K562 (cell line): Measurements from ENCODE around the gene RASGRP2. TPM values are rescaled to one million over a fixed set of nuclear protein-coding genes. Genes with fewer than 3 reads are reported as not detected.

Experiments
- DACH1 ChIP-seq: fragments of 450-650 bp; IDR thresholded peaks from 2 replicates; pipeline ENCODE4 v1.6.1; 2018; ENCODE audit not compliant: partially characterized antibody
- GMEB1 ChIP-seq: fragments of 250-450 bp; sonication (Bioruptor Pico); IDR thresholded peaks from 2 replicates; pipeline ENCODE4 v1.4.0; 2020; ENCODE audit warnings: mild to moderate bottlenecking
- ID3 ChIP-seq, 2 experiments: fragments of 250-450 bp in 1 of 2; fragments of 450-650 bp in 1 of 2; sonication (Bioruptor Pico) in 1 of 2; IDR thresholded peaks; 2 replicates each; pipeline versions ENCODE4 v1.6.1 to v1.8.0; 2016 to 2021; ENCODE audit warnings: mild to moderate bottlenecking in 2 of 2, moderate library complexity in 2 of 2, missing compliant biosample characterization in 1 of 2, missing genetic modification characterization in 1 of 2
- KLF10 ChIP-seq: fragments of 250-450 bp; sonication (Bioruptor Pico); IDR thresholded peaks from 2 replicates; pipeline ENCODE4 v1.6.1; 2021; ENCODE audit warnings: matching md5 sums
- POLR3A ChIP-seq: IDR thresholded peaks from 2 replicates; pipeline ENCODE4 v1.6.1; 2011; ENCODE audit warnings: borderline replicate concordance, mild to moderate bottlenecking, moderate library complexity; ENCODE audit not compliant: insufficient read length, insufficient read depth; ENCODE audit errors: extremely low read depth
- RFX7 ChIP-seq: fragments of 250-450 bp; sonication (Bioruptor Pico); IDR thresholded peaks from 2 replicates; pipeline ENCODE4 v1.5.1; 2021; ENCODE audit warnings: mild to moderate bottlenecking
- SMARCB1 ChIP-seq: IDR thresholded peaks from 2 replicates; pipeline ENCODE4 v1.6.1; 2011; ENCODE audit warnings: improper control_type of control experiment, low read depth; ENCODE audit not compliant: insufficient read length
- SMARCC2 ChIP-seq: fragments of 450-650 bp; IDR thresholded peaks from 2 replicates; pipeline ENCODE4 v1.6.1; 2017; ENCODE audit warnings: antibody characterized with exemption, moderate library complexity, mild to moderate bottlenecking, low read depth
- ZBTB7A ChIP-seq: IDR thresholded peaks from 2 replicates; pipeline ENCODE4 v1.6.1; 2011; ENCODE audit warnings: low read depth, mild to moderate bottlenecking, low read length, moderate library complexity, borderline replicate concordance; ENCODE audit not compliant: control insufficient read depth
- ZNF133 ChIP-seq: fragments of 250-450 bp; sonication (Bioruptor Pico); IDR thresholded peaks from 2 replicates; pipeline ENCODE4 v1.4.0; 2020; ENCODE audit warnings: mild to moderate bottlenecking
- polyA plus RNA-seq, 8 experiments: library from polyadenylated mRNA; depleted of rRNA in 4 of 8; stranded (reverse) in 5 of 8; unstranded in 3 of 8; fragments of >200 nt; fragmentation: Nextera tagmentation in 2 of 8; fragmentation: Illumina TruSeq in 1 of 8; extraction: Ambion mirVana in 2 of 8; extraction: Trizol in 1 of 8; gene quantifications; 2 replicates each; pipeline versions ENCODE4 v1.2.1 to v1.2.3, GENCODE V29; 2011 to 2014; ENCODE audit warnings: inconsistent platforms in 1 of 8, missing spikeins in 1 of 8
- total RNA-seq, 7 experiments: library from RNA; depleted of rRNA in 6 of 7; stranded (reverse); fragments of >200 nt in 6 of 7; fragmentation: Illumina TruSeq in 2 of 7; extraction: Trizol in 2 of 7; gene quantifications; 2 replicates each; pipeline versions ENCODE4 v1.2.1 to v1.2.3, GENCODE V29; 2011 to 2021; ENCODE audit warnings: low replicate concordance in 1 of 7
- TF ChIP-seq, protein P1 (sequence below): sonication (generic); formaldehyde crosslinking; IDR thresholded peaks from 2 replicates; pipeline ENCODE4 v1.8.1; 2023; ENCODE audit warnings: mild to moderate bottlenecking, missing genetic modification reagents, moderate library complexity
- TF ChIP-seq, protein P2 (sequence below): fragments of 200-800 bp; sonication (Bioruptor generic); IDR thresholded peaks from 2 replicates; pipeline ENCODE4 v1.6.1; 2017; ENCODE audit warnings: missing genetic modification characterization, missing compliant biosample characterization
- TF ChIP-seq, protein P3 (sequence below): sonication (generic); formaldehyde crosslinking; IDR thresholded peaks from 2 replicates; pipeline ENCODE4 v1.8.0; 2023; ENCODE audit warnings: mild to moderate bottlenecking, missing genetic modification reagents

The RASGRP2 gene
- total and polyA plus RNA-seq, 9 of the 15 experiments (the other 6 are each of a cell fraction or from before 2014, with no cell fraction given): 0.87 to 22.7 (median 5.5) TPM

- TF ChIP-seq SMARCC2 (peak; percentile 65), RFX7 (CRISPR knock-in tag) (no peak), POLR3A (no peak), KLF10 (CRISPR knock-in tag) (no peak), ID3 (CRISPR knock-in tag; IDR thresholded peaks at IDR 0.05) (no peak), ID3 (tag; IDR thresholded peaks at IDR 0.05) (no peak), ZBTB7A (peak; percentile 89; the same call in 1 of the 2 replicates), DACH1 (no peak), SMARCB1 (no peak), GMEB1 (CRISPR knock-in tag) (no peak), ZNF133 (CRISPR knock-in tag) (no peak)
- TF ChIP-seq, protein P1, sequence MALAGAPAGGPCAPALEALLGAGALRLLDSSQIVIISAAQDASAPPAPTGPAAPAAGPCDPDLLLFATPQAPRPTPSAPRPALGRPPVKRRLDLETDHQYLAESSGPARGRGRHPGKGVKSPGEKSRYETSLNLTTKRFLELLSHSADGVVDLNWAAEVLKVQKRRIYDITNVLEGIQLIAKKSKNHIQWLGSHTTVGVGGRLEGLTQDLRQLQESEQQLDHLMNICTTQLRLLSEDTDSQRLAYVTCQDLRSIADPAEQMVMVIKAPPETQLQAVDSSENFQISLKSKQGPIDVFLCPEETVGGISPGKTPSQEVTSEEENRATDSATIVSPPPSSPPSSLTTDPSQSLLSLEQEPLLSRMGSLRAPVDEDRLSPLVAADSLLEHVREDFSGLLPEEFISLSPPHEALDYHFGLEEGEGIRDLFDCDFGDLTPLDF (CRISPR knock-in tag): no peak
- TF ChIP-seq, protein P2, sequence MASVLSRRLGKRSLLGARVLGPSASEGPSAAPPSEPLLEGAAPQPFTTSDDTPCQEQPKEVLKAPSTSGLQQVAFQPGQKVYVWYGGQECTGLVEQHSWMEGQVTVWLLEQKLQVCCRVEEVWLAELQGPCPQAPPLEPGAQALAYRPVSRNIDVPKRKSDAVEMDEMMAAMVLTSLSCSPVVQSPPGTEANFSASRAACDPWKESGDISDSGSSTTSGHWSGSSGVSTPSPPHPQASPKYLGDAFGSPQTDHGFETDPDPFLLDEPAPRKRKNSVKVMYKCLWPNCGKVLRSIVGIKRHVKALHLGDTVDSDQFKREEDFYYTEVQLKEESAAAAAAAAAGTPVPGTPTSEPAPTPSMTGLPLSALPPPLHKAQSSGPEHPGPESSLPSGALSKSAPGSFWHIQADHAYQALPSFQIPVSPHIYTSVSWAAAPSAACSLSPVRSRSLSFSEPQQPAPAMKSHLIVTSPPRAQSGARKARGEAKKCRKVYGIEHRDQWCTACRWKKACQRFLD (CRISPR knock-in tag): no peak
- TF ChIP-seq, protein P3, sequence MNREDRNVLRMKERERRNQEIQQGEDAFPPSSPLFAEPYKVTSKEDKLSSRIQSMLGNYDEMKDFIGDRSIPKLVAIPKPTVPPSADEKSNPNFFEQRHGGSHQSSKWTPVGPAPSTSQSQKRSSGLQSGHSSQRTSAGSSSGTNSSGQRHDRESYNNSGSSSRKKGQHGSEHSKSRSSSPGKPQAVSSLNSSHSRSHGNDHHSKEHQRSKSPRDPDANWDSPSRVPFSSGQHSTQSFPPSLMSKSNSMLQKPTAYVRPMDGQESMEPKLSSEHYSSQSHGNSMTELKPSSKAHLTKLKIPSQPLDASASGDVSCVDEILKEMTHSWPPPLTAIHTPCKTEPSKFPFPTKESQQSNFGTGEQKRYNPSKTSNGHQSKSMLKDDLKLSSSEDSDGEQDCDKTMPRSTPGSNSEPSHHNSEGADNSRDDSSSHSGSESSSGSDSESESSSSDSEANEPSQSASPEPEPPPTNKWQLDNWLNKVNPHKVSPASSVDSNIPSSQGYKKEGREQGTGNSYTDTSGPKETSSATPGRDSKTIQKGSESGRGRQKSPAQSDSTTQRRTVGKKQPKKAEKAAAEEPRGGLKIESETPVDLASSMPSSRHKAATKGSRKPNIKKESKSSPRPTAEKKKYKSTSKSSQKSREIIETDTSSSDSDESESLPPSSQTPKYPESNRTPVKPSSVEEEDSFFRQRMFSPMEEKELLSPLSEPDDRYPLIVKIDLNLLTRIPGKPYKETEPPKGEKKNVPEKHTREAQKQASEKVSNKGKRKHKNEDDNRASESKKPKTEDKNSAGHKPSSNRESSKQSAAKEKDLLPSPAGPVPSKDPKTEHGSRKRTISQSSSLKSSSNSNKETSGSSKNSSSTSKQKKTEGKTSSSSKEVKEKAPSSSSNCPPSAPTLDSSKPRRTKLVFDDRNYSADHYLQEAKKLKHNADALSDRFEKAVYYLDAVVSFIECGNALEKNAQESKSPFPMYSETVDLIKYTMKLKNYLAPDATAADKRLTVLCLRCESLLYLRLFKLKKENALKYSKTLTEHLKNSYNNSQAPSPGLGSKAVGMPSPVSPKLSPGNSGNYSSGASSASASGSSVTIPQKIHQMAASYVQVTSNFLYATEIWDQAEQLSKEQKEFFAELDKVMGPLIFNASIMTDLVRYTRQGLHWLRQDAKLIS (CRISPR knock-in tag): 0 out of 2 replicates have a peak, but pooled peaks have one; percentile 13
Measured at GRCh38 chr11:64743591-64744543, at the start of gene RASGRP2 (continued).
